NOMO-1 (cell line): ENCODE data around the gene PROB1.
"Not testable (repeated sequence)": the region's sequence is repeated elsewhere in the genome, so short reads cannot be mapped to it uniquely, and the experiment has no call there.

Experiments
- DNase-seq, 2 experiments: peaks; one replicate each; lab custom pipeline; 2025; ENCODE audit not compliant: unreplicated experiment in 2 of 2; lab: John Stamatoyannopoulos, UW

The PROB1 gene

GRCh38 chr5:139394654-139395566 is at the start of gene PROB1:
Gene PROB1 (minus strand): TSS chr5:139395104. CDS start chr5:139395081, 23 bp downstream.
- DNase-seq, result no peak

GRCh38 chr5:139443831-139444453 is 49.0 kb upstream of the PROB1 start:
- DNase-seq, result no peak

- DNase-seq, result not testable (repeated sequence)
Measured at GRCh38 chr5:139440416-139440815, 45.5 kb upstream of the PROB1 start.

- peak; percentile 64 to 83 for DNase-seq
Measured at GRCh38 chr5:139439013-139439903, 44.4 kb upstream of the PROB1 start, which contains the start of gene DNAJC18. Gene DNAJC18 (minus strand): TSS chr5:139439525. CDS start chr5:139439445, 80 bp downstream.

- DNase-seq, result no peak
Measured at GRCh38 chr5:139438707-139439012, 43.8 kb upstream of the PROB1 start.

GRCh38 chr5:139435676-139436075 is 40.8 kb upstream of the PROB1 start:
- DNase-seq, result no peak

GRCh38 chr5:139431706-139432105 is 36.8 kb upstream of the PROB1 start:
- no peak for DNase-seq

- DNase-seq, result no peak
Measured at GRCh38 chr5:139430015-139430414, 35.1 kb upstream of the PROB1 start.

GRCh38 chr5:139426203-139426885 is 31.4 kb upstream of the PROB1 start:
- DNase-seq, result no peak

- DNase-seq, result no peak
Measured at GRCh38 chr5:139425497-139425896, 30.6 kb upstream of the PROB1 start.

GRCh38 chr5:139422307-139422893 is 27.5 kb upstream of the PROB1 start:
- peak; percentile 46 to 81 for DNase-seq

- no peak for DNase-seq
Measured at GRCh38 chr5:139419226-139420192, 24.6 kb upstream of the PROB1 start.

- no peak for DNase-seq
Measured at GRCh38 chr5:139418793-139419192, 23.9 kb upstream of the PROB1 start.

- DNase-seq, result peak in 1 of 2 experiments; percentile 5
Measured at GRCh38 chr5:139417214-139417613, 22.3 kb upstream of the PROB1 start.

GRCh38 chr5:139416651-139417050 is 21.7 kb upstream of the PROB1 start:
- DNase-seq, result no peak

GRCh38 chr5:139415869-139416268 is 21.0 kb upstream of the PROB1 start:
- no peak for DNase-seq

- no peak for DNase-seq
Measured at GRCh38 chr5:139415221-139415861, 20.4 kb upstream of the PROB1 start.

GRCh38 chr5:139414581-139415130 is 19.8 kb upstream of the PROB1 start:
- no peak for DNase-seq
